HG03108 (cell line): ENCODE measurements around the gene DPP7.
"Not testable (repeated sequence)": the region's sequence is repeated elsewhere in the genome, so short reads cannot be mapped to it uniquely, and the experiment has no call there.

Experiments used
- ATAC-seq: cut with Tn5 transposase; IDR thresholded peaks from one replicate; pipeline ENCODE4 v1.9.1; 2021; ENCODE audit warnings: moderate library complexity; ENCODE audit not compliant: unreplicated experiment

The DPP7 gene

DNA sequence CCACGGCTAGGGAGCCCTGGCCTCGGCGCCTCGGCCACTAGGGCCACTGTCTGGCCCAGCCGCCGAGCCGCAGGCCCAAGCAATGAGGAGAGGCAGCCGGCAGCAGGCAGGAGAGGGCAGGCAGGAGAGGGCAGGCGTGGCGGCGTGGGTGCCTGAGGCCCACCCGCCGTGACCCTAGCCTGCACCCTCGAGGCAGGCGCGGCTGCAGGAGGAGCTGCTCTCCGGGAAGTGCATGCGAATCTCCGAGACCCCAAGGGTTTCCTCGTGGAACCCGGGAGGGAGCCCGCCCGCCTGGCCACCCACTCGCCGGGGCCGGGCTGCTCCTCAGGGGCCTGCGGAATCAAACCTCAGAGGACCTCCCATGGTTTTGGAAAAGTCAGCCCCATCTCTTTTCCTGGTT is 33.7 kb upstream of the DPP7 start:
- ATAC-seq, result no peak

DNA sequence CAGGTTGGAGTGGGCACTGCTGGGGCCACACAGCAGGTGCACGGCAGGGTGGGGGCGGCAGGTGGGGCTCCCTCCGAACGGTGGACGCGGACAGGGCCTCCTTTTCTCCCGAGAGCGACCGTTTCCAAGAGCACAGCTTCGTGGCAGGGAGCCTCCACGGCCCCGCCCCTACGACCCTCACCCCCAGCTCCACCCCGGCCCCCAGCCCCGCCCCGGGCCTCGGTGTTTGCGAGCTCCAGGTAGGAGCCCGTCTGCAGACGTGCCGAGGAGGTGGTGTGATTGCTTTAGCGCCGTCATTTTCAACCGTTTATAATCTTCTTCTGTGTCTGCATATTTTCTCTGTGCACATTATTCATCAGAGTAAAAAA is 33.2 kb upstream of the DPP7 start:
- ATAC-seq, result no peak

DNA sequence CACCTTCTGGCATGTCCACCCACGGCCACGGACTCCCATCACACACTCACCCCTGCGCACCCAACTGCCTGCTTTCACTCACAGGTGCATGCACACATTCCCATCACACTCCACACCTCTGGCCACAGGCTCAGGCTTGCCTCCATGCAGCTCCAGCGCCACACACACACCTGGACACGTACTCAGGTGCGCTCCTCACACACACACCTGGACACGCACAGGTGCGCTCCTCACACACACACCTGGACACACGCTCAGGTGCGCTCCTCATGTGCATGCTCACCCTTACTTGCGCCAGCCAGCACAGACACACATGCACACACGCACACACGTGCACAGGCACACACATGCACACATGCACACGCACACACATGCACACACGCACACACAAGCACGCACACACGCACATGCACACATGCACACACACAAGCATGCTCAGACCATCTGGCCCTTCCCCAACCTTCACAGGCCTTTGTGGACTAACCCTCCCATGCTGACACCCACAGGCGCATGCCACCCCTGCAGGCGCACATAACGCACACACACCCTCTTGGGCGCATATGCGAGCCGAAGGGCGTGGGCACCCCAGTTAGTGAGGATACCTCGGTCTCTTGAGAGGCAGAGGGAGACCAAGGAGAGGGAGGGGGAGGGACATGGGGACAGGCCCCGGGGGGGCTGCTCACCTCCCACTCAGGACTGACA is 32.7 kb upstream of the DPP7 start:
- ATAC-seq, result no peak

DNA sequence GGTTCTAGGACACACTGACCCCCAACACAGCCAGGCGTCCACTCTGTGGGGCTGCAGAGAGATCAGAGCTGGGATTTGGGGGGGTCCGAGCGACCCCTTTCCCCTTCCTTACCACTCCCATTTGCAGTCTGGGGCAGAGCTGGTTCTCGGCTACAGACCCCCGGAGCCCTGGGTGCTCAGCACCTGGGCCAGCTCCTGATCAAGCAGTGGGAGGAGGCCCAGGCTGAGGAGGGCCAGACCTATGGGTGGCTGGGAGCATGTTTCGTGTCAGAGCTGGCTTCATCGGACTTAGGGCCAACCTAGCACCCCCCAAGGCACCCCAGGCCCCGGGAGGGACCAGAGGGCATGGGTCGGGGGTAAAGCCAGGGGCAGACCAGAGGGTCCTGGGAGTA is 32.0 kb upstream of the DPP7 start:
- no peak for ATAC-seq

DNA sequence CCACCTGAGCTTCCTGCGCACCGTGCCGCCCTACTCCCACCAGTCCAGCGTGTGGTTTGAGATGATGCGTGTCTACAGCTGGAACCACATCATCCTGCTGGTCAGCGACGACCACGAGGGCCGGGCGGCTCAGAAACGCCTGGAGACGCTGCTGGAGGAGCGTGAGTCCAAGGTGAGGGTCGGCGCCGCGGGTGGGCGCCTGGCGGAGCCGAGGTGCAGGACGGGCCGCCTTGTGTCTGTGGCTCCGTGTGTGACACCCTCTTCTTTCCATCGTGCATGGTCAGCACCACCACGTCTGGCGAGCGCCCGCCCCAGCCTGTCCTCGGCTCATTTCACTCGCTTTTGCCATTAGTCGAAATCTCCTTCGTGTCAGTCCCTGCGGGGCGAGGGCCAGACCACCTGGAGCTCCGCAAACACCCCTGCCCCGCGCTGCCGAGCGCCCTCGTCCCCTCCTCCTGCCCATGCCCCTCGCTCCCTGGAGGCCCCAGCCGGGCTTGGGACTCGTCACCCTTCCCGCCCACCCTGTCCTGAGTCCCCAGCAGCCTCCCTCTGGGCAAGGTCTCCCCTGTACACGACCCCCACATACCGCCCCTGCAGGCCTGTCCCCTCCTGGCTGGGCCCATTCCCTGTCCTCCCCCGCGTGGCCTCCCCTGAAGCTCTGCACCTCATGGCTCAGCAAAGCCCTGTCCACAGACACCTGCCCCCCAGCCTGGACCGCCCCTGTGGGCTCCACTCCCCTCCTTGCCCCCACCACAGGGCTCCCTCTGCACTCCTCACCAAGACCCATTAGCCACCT is 31.4 kb upstream of the DPP7 start:
- no peak for ATAC-seq

DNA sequence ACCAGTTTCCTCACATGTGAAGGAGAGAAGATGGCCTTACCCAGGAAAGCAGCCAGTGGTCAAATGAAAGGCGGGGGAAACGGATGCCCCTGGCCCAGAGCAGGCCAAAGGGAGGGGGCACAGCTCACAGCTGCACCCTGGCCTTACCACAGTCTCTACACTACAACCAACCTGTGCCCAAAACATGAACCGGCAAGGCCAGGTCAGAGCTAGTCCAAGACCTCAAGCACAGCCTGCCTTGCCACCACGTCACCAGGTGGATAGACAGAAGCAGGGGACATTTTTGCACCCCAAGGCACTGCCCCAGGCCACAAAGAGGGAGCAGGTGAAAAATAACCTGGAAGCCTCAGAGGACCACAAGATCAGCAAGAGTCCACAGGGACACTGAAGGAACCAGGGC is 28.9 kb upstream of the DPP7 start:
- no peak for ATAC-seq

DNA sequence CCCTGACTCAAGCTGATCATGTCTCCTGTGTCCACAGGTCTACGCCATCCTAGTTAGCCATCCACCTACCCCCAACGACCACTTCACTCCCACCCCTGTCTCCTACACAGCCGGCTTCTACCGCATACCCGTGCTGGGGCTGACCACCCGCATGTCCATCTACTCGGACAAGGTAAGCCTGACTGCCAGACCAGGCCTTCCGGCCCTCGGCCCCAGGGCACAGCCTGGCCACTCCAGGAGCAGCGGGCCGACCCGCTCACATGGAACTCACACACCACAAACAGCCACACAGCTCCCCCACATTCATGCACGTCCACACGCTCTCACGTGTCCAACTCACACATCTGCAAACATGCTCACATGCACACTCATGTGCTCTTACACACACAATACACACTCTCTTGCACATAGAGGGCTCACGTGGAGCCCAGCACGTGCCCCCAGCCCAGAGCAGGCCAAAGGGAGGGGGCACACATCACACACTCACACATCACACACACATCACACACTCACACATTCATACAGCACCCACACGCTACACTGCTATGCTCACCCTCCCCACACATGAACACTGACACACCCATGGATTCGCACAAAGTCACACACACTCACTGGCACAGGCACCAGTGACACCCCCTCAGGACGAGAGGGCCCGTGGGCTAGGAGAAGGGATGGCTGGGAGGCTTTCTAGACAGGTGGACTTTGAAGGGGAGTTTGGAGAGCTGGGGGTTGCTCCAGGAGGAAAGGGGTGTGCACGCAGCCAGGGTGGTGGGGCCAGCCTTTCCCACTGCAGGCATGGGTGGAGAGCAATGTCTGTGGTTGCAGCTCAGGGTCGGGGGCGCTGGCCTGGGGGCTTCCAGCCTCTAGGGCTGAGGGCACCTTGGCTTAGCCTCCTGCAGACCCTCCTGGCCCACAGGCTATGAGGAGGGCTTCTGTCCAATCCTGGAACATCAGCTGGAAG is 27.7 kb upstream of the DPP7 start:
- no peak for ATAC-seq

DNA sequence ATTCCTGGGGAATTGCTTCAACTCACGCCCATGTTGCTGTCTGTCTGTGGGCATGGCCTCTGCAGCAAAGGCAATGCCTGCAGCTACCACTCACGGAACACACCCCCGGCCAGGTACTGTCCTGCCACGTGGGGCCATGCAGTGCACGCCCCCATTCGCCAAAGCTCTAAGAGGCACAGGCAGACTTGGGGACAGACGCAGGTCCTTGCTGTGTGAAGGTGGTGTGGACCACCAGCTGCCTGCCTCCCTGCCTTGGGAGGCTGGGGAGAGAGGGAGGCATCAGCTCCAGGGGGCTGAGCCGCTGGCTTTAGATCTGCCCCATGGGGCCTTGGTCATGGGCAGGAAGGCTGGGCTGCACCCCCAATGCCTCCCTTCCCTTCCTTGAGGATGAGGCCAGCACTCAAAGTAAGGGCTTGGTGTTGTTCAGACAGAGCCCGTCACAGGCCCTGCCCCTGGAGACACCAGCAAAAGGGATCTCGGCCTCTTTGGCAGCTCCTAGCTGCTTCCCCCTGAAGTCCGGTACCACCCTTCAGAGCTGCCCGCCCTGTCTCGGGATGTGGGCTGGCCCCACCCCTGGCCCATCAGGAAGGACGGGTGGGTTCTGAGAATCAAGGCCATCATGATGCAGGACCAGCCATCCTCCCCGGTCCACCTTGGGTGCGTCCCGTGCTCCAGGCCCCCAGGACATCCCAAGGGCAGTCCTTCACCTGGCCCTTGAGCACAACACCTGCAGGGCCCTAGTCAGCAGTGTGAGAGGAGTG is 26.7 kb upstream of the DPP7 start:
- no peak for ATAC-seq

DNA sequence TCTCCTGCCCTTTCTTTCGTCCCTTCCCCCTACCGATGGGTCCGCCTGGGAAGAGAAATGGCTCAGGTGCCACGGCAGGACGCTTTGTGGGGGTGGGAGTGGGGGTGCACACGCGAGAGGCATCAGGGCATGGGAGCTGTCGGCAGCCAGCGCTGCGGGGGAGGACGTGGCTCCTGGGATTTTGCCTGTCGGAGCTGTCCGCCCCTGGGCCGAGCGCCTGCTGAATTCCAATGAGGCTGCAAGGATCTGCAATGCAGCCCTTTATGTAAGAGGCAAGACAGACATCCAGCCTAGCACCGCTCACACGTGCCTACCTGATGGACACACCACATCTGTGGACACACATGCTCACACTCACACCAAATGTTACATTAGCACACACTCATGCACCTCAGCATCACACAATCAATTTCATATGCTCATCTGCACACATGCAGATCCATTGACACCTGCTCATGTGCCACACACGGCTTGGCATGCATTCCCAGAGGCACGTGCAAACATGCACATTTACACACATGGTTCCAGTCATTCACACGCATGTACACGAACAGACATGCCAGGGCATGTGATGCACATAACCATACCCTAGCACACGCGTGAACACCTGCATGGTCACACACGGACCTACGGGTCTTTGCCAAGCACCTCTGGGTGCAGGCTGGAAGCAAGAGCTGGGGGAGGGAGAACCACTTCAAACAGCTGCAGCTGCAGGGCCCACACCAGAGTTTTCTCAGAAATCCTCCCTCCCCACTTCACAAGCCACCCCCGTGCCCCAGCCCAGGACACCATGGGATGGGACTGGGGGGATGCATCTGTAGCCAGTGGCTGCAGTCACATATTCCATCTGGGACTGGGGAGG is 25.8 kb upstream of the DPP7 start:
- no peak for ATAC-seq

DNA sequence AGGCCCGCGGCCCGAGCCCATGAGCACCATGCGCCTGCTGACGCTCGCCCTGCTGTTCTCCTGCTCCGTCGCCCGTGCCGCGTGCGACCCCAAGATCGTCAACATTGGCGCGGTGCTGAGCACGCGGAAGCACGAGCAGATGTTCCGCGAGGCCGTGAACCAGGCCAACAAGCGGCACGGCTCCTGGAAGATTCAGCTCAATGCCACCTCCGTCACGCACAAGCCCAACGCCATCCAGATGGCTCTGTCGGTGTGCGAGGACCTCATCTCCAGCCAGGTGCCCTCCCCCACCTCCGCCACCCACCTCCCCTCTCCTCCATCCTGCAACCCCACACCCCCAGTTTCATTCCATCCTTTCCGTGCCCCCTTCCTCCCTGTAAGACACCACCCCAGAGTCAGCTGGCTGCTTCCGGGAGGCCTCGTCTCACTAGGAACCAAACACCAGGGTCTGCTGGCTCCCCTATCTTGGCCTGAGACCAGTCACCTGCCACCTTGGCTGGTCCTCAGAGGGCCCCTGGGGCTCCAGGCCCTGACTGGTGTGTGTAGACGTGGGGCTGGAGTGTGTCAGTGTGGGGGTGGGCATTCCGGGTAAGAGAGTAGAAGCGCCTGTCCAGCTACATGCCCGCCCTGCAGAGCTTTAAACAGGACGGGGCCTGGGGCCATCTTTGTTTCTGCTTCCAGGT is 25.1 kb upstream of the DPP7 start:
- ATAC-seq, result no peak

DNA sequence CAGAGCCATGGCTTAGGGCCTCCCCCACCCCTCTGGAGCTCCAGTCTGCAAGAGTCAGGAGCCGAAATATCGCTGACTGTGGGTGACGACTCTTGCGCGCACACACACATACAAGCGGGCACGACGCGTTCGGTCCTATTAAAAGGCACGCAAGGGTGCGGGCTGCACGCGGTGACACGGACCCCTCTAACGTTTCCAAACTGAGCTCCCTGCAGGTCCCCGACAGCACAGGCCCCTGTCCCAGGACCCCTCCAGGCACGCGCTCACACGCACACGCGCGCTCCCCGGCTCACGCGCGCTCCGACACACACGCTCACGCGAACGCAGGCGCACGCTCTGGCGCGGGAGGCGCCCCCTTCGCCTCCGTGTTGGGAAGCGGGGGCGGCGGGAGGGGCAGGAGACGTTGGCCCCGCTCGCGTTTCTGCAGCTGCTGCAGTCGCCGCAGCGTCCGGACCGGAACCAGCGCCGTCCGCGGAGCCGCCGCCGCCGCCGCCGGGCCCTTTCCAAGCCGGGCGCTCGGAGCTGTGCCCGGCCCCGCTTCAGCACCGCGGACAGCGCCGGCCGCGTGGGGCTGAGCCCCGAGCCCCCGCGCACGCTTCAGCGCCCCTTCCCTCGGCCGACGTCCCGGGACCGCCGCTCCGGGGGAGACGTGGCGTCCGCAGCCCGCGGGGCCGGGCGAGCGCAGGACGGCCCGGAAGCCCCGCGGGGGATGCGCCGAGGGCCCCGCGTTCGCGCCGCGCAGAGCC is 24.4 kb upstream of the DPP7 start, which contains the start of gene GRIN1:
Gene GRIN1, plus strand, starts transcription at position 433 of the 746 bp plus-strand sequence. CDS start 333 bp downstream, outside the sequence.
- no peak for ATAC-seq

DNA sequence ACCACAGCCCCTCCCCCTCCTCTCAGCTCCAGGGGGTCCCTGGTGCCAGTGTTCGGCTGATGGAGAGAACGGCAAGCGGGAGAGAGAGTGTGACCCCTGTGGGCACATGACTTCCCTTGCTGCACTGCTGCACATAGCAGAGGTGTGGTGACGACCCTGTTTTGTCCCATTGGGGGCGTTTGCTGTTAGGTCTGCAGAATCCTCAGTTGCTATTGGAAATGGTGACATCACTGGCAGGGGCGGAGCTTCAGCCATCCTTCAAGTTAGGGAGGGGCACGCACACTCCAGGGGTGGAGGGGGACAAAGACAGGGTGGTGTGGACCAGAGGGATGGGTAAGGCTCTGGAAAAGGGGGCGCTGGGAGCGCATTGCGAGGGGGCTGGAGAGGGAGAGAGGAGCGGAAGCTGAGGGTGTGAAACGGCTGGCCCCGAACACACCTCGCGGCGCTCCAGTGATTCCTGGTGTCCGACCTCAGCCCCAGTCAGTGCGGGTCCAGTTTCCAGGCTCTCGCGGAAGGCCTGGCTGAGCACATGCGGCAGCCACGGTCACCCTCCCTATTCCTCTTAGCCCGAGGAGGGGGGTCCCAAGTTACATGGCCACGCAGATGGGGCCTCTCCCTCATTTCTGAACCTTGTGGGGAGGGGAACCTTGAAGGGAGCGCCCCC is 23.7 kb upstream of the DPP7 start:
- no peak for ATAC-seq

DNA sequence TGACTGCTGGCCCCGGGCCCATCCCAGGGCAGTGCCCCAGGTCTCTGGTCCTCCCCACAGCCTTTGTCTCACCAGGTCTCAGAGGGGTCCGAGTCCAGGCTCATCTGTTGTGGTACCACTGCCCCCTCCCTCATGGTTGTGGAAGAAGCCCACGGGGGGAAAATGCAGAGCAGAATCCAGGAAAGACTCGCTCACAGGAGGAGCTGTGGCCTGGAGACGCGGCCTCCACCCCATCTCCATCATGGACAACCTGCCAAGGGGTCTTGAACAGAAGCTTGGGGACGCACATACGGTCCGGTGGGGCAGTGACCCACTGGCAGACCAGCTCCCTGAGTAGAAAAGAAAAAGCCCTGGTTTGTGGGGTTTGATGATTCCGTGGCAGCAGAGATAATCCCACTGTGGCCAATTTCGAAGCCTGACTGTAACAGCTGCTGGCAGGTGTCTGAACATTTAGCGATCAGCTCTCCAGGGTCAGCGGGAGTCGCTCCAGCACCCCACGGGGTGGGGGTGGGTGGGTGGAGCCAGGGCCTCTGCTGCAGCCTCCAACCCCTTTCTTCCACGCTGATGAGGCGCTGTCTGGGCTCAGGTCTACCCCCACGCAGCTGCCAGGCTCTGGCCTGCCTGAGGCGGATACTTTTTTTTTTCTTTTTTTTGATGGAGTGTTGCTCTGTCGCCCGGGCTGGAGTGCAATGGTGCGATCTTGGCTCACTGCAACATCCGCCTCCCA is 22.5 kb upstream of the DPP7 start:
- ATAC-seq, result no peak

DNA sequence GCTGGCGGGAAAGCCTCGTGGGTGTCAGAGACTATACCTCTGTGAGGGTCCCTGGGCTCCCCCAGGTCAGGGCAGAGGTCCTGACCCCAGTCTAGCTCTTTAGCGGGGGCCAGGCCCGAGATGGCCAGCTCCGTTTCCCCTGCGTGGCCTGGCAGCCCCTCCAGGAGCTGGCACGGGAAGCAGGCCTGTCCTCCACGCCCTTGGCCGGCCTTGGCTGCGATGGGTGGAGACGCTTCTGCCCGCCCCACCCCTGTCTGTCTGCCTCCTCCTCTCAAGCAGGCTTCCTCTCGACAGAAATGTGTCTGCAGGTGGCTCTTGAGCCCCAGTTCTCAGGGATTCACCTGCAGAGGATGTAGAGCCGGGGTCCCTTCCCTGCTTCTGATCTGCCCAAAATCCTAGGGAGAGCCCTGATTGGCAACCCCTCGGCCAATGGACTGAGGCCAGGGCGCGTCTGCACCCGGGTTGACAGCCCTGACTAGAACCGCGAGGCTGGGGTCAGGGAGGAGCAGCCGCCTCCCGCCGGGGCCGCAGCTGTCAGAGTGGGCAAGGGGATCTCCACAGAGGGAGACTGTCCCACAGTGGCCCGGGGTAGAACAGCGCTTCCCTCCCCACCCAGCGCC is 21.8 kb upstream of the DPP7 start:
- ATAC-seq, result no peak

DNA sequence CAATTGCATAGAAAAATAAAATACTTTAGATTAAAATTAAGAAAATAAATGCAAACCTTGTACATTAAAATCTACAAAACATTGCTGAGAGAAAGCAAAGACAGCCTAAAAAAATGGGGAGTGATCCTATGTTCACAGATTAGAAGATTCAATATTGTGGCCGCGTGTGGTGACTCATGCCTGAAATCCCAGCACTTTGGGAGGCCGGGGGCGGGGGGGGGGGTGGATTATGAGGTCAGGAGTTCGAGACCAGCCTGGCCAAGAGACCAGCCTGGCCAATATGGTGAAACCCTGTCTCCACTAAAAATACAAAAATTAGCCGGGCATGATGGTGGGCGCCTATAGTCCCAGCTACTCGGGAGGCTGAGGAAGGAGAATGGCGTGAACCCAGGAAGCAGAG is 20.6 kb upstream of the DPP7 start:
- not testable (repeated sequence) for ATAC-seq

DNA sequence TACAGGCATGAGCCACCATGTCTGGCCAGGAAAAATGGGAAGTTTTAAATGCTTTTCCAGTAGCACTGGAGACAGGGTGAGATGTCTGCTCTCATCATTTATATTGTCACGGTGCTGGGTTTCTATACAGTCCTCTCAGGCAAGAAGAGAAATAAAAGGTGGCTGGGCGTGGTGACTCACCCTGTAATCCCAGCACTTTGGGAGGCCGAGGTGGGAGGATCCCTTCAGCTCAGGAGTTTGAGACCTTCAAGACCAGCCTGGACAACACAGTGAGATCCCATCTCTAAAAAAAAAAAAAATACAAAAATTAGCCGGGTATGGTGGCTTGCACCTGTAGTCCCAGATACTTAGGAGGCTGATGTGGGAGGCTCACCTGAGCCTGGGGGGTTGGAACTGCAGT is 19.7 kb upstream of the DPP7 start:
- no peak for ATAC-seq
